ENCODE measurements around the gene IDH3A.

IDH3A gene

GRCh38 chr15:78170848-78171773, 21.9 kb downstream of the IDH3A start:
- Histone ChIP-seq H3K27me3 (ENCODE audit: control insufficient read depth, insufficient read depth, low read length) (no peaks in the 10 kb centered on the region), H3K4me1 (ENCODE audit: control insufficient read depth, insufficient read depth, low read length) (no peaks in the 10 kb centered on the region), H3K27ac (ENCODE audit: low read depth, low read length) (no peak overlapping the region), H3K36me3 (ENCODE audit: control insufficient read depth, insufficient read depth, low read length) (peaks cover 62% of the 10 kb centered on the region), H3K9me3 (ENCODE audit: control insufficient read depth, insufficient read depth, low read depth, low read length) (no peaks in the 10 kb centered on the region), H3K4me3 (ENCODE audit: low read depth, low read length) (no peak overlapping the region), H3K9ac (ENCODE audit: low read length) (no peak overlapping the region)

GRCh38 chr15:78171864-78172472, 22.8 kb downstream of the IDH3A start:
- peaks cover 54% of the 10 kb centered on the region for H3K36me3 ChIP-seq (ENCODE audit: control insufficient read depth, insufficient read depth, low read length)
- no peak overlapping the region for H3K9ac ChIP-seq (ENCODE audit: low read length)
- no peaks in the 10 kb centered on the region for H3K27me3 ChIP-seq (ENCODE audit: control insufficient read depth, insufficient read depth, low read length)
- H3K4me3 ChIP-seq (ENCODE audit: low read depth, low read length): no peak overlapping the region
- H3K27ac ChIP-seq (ENCODE audit: low read depth, low read length): no peak overlapping the region
- no peaks in the 10 kb centered on the region for H3K9me3 ChIP-seq (ENCODE audit: control insufficient read depth, insufficient read depth, low read depth, low read length)
- H3K4me1 ChIP-seq (ENCODE audit: control insufficient read depth, insufficient read depth, low read length): no peaks in the 10 kb centered on the region

- Histone ChIP-seq H3K9ac (ENCODE audit: low read length) (no peak overlapping the region), H3K4me1 (ENCODE audit: control insufficient read depth, insufficient read depth, low read length) (no peaks in the 10 kb centered on the region), H3K9me3 (ENCODE audit: control insufficient read depth, insufficient read depth, low read depth, low read length) (no peaks in the 10 kb centered on the region), H3K36me3 (ENCODE audit: control insufficient read depth, insufficient read depth, low read length) (peaks cover 33% of the 10 kb centered on the region), H3K4me3 (ENCODE audit: low read depth, low read length) (no peak overlapping the region), H3K27me3 (ENCODE audit: control insufficient read depth, insufficient read depth, low read length) (no peaks in the 10 kb centered on the region), H3K27ac (ENCODE audit: low read depth, low read length) (no peak overlapping the region)
Measured at GRCh38 chr15:78174401-78174800, 25.2 kb downstream of the IDH3A start.

GRCh38 chr15:78175330-78175729, 26.2 kb downstream of the IDH3A start:
- H3K9ac ChIP-seq (ENCODE audit: low read length): no peak overlapping the region
- no peaks in the 10 kb centered on the region for H3K27me3 ChIP-seq (ENCODE audit: control insufficient read depth, insufficient read depth, low read length)
- H3K9me3 ChIP-seq (ENCODE audit: control insufficient read depth, insufficient read depth, low read depth, low read length): no peaks in the 10 kb centered on the region
- H3K27ac ChIP-seq (ENCODE audit: low read depth, low read length): no peak overlapping the region
- H3K4me1 ChIP-seq (ENCODE audit: control insufficient read depth, insufficient read depth, low read length): no peaks in the 10 kb centered on the region
- peaks cover 24% of the 10 kb centered on the region for H3K36me3 ChIP-seq (ENCODE audit: control insufficient read depth, insufficient read depth, low read length)
- no peak overlapping the region for H3K4me3 ChIP-seq (ENCODE audit: low read depth, low read length)

GRCh38 chr15:78177447-78177873, 28.3 kb downstream of the IDH3A start:
- H3K27me3 ChIP-seq (ENCODE audit: control insufficient read depth, insufficient read depth, low read length): no peaks in the 10 kb centered on the region
- H3K4me3 ChIP-seq (ENCODE audit: low read depth, low read length): no peak overlapping the region
- H3K4me1 ChIP-seq (ENCODE audit: control insufficient read depth, insufficient read depth, low read length): no peaks in the 10 kb centered on the region
- H3K9ac ChIP-seq (ENCODE audit: low read length): no peak overlapping the region
- H3K9me3 ChIP-seq (ENCODE audit: control insufficient read depth, insufficient read depth, low read depth, low read length): no peaks in the 10 kb centered on the region
- H3K27ac ChIP-seq (ENCODE audit: low read depth, low read length): no peak overlapping the region
- H3K36me3 ChIP-seq (ENCODE audit: control insufficient read depth, insufficient read depth, low read length): peaks cover 4% of the 10 kb centered on the region

- Histone ChIP-seq H3K27me3 (ENCODE audit: control insufficient read depth, insufficient read depth, low read length) (no peaks in the 10 kb centered on the region), H3K27ac (ENCODE audit: low read depth, low read length) (no peak overlapping the region), H3K9me3 (ENCODE audit: control insufficient read depth, insufficient read depth, low read depth, low read length) (no peaks in the 10 kb centered on the region), H3K36me3 (ENCODE audit: control insufficient read depth, insufficient read depth, low read length) (no peaks in the 10 kb centered on the region), H3K9ac (ENCODE audit: low read length) (no peak overlapping the region), H3K4me3 (ENCODE audit: low read depth, low read length) (no peak overlapping the region), H3K4me1 (ENCODE audit: control insufficient read depth, insufficient read depth, low read length) (no peaks in the 10 kb centered on the region)
Measured at GRCh38 chr15:78178064-78178463, 28.9 kb downstream of the IDH3A start.

GRCh38 chr15:78179286-78179840, 30.2 kb downstream of the IDH3A start:
- Histone ChIP-seq H3K9ac (ENCODE audit: low read length) (no peak overlapping the region), H3K27ac (ENCODE audit: low read depth, low read length) (no peak overlapping the region), H3K27me3 (ENCODE audit: control insufficient read depth, insufficient read depth, low read length) (no peaks in the 10 kb centered on the region), H3K9me3 (ENCODE audit: control insufficient read depth, insufficient read depth, low read depth, low read length) (no peaks in the 10 kb centered on the region), H3K36me3 (ENCODE audit: control insufficient read depth, insufficient read depth, low read length) (no peaks in the 10 kb centered on the region), H3K4me1 (ENCODE audit: control insufficient read depth, insufficient read depth, low read length) (no peaks in the 10 kb centered on the region), H3K4me3 (ENCODE audit: low read depth, low read length) (no peak overlapping the region)

- no peaks in the 10 kb centered on the region for H3K9me3 ChIP-seq (ENCODE audit: control insufficient read depth, insufficient read depth, low read depth, low read length)
Measured at GRCh38 chr15:78179906-78180305, 30.7 kb downstream of the IDH3A start.

GRCh38 chr15:78182336-78182700, 33.2 kb downstream of the IDH3A start:
- Histone ChIP-seq H3K4me3 (ENCODE audit: low read depth, low read length) (no peak overlapping the region), H3K9me3 (ENCODE audit: control insufficient read depth, insufficient read depth, low read depth, low read length) (no peaks in the 10 kb centered on the region), H3K4me1 (ENCODE audit: control insufficient read depth, insufficient read depth, low read length) (no peaks in the 10 kb centered on the region), H3K27ac (ENCODE audit: low read depth, low read length) (no peak overlapping the region), H3K9ac (ENCODE audit: low read length) (no peak overlapping the region), H3K27me3 (ENCODE audit: control insufficient read depth, insufficient read depth, low read length) (no peaks in the 10 kb centered on the region), H3K36me3 (ENCODE audit: control insufficient read depth, insufficient read depth, low read length) (no peaks in the 10 kb centered on the region)

More at GRCh38 chr15:78179906-78180305, 30.7 kb downstream of the IDH3A start:
- Histone ChIP-seq H3K27ac (ENCODE audit: low read depth, low read length) (no peak overlapping the region), H3K36me3 (ENCODE audit: control insufficient read depth, insufficient read depth, low read length) (no peaks in the 10 kb centered on the region), H3K4me1 (ENCODE audit: control insufficient read depth, insufficient read depth, low read length) (no peaks in the 10 kb centered on the region), H3K9ac (ENCODE audit: low read length) (no peak overlapping the region), H3K27me3 (ENCODE audit: control insufficient read depth, insufficient read depth, low read length) (no peaks in the 10 kb centered on the region), H3K4me3 (ENCODE audit: low read depth, low read length) (no peak overlapping the region)

- no peak overlapping the region for H3K9ac ChIP-seq (ENCODE audit: low read length)
- no peak overlapping the region for H3K4me3 ChIP-seq (ENCODE audit: low read depth, low read length)
- H3K9me3 ChIP-seq (ENCODE audit: control insufficient read depth, insufficient read depth, low read depth, low read length): no peaks in the 10 kb centered on the region
- H3K27me3 ChIP-seq (ENCODE audit: control insufficient read depth, insufficient read depth, low read length): no peaks in the 10 kb centered on the region
- H3K27ac ChIP-seq (ENCODE audit: low read depth, low read length): no peak overlapping the region
- H3K4me1 ChIP-seq (ENCODE audit: control insufficient read depth, insufficient read depth, low read length): no peaks in the 10 kb centered on the region
- H3K36me3 ChIP-seq (ENCODE audit: control insufficient read depth, insufficient read depth, low read length): no peaks in the 10 kb centered on the region
Measured at GRCh38 chr15:78182821-78183220, 33.7 kb downstream of the IDH3A start.

All from HUES6 (cell line).